GM12801 (cell line): ENCODE results near the gene CA4.

Experiments
- CTCF ChIP-seq: IDR thresholded peaks from one replicate; pipeline ENCODE4 v1.5.1; 2011; ENCODE audit warnings: control low read depth; ENCODE audit not compliant: insufficient read length; ENCODE audit errors: extremely low read depth

CA4 gene

GRCh38 chr17:60142872-60143499 lies 6.8 kb upstream of the CA4 start:
- no peak for TF ChIP-seq CTCF

- no peak for TF ChIP-seq CTCF
Measured at GRCh38 chr17:60145006-60145935, 4.5 kb upstream of the CA4 start.

GRCh38 chr17:60146206-60146605 lies 3.6 kb upstream of the CA4 start:
- TF ChIP-seq CTCF, result no peak

GRCh38 chr17:60147553-60148223 lies 2.1 kb upstream of the CA4 start:
- no peak for TF ChIP-seq CTCF

GRCh38 chr17:60148373-60148772 lies 1.4 kb upstream of the CA4 start:
- TF ChIP-seq CTCF, result no peak

GRCh38 chr17:60151355-60151754 lies 1.6 kb downstream of the CA4 start:
- no peak for TF ChIP-seq CTCF
